ENCODE measurements around the gene C4orf46. TPM values are rescaled to one million over a fixed set of nuclear protein-coding genes. Genes with fewer than 3 reads are reported as not detected.
"Not testable (repeated sequence)": the region's sequence is repeated elsewhere in the genome, so short reads cannot be mapped to it uniquely, and the experiment has no call there.

Gene C4orf46
- polyA plus RNA-seq (2013, experiment 1 of 4): 44.8 TPM
- 52.0 TPM for polyA plus RNA-seq (2013, experiment 2 of 4)
- 41.2 TPM for polyA plus RNA-seq (2013, experiment 3 of 4)
- 40.3 TPM for polyA plus RNA-seq (2013, experiment 4 of 4)

GRCh38 chr4:158671665-158671914 is at the start of gene C4orf46:
TSS of gene C4orf46 (minus strand) at chr4:158671887. CDS start at chr4:158671801, 86 bp downstream.
- peak within 1 kb of the TSS; percentile 93 for H3K27ac ChIP-seq (ENCODE audit: insufficient read depth, low read depth, low read length, poor library complexity, severe bottlenecking)
- WGBS, 2 experiments: 0 to 1% methylated on average over 20 of the region's 20 CpGs
- H3K36me3 ChIP-seq (ENCODE audit: control insufficient read depth, insufficient read depth, low read length): no peaks in the 10 kb centered on the region
- no peaks in the 10 kb centered on the region for H3K9me3 ChIP-seq (ENCODE audit: control insufficient read depth, low read length)
- H3K4me3 ChIP-seq (ENCODE audit: insufficient read depth, low read depth, low read length): peak within 1 kb of the TSS; percentile 97
- peaks cover 4% of the 10 kb centered on the region for H3K4me1 ChIP-seq (ENCODE audit: control insufficient read depth, insufficient read depth, low read length)
- H3K27me3 ChIP-seq (ENCODE audit: control insufficient read depth, insufficient read depth, low read length, poor library complexity, severe bottlenecking): no peaks in the 10 kb centered on the region

GRCh38 chr4:158715802-158716201 is 44.1 kb upstream of the C4orf46 start:
- Histone ChIP-seq H3K27me3 (ENCODE audit: control insufficient read depth, insufficient read depth, low read length, poor library complexity, severe bottlenecking) (no peaks in the 10 kb centered on the region), H3K4me3 (ENCODE audit: insufficient read depth, low read depth, low read length) (no peak overlapping the region), H3K36me3 (ENCODE audit: control insufficient read depth, insufficient read depth, low read length) (peaks cover 40% of the 10 kb centered on the region)

GRCh38 chr4:158714937-158715336 is 43.2 kb upstream of the C4orf46 start:
- Histone ChIP-seq H3K36me3 (ENCODE audit: control insufficient read depth, insufficient read depth, low read length) (peaks cover 47% of the 10 kb centered on the region), H3K4me1 (ENCODE audit: control insufficient read depth, insufficient read depth, low read length) (no peaks in the 10 kb centered on the region), H3K27ac (ENCODE audit: insufficient read depth, low read depth, low read length, poor library complexity, severe bottlenecking) (no peak overlapping the region), H3K9me3 (ENCODE audit: control insufficient read depth, low read length) (no peaks in the 10 kb centered on the region), H3K27me3 (ENCODE audit: control insufficient read depth, insufficient read depth, low read length, poor library complexity, severe bottlenecking) (no peaks in the 10 kb centered on the region), H3K4me3 (ENCODE audit: insufficient read depth, low read depth, low read length) (no peak overlapping the region)
- 100% methylated on average over 1 to 4 of the region's 4 CpGs for WGBS, 2 experiments

More at GRCh38 chr4:158715802-158716201, 44.1 kb upstream of the C4orf46 start:
- H3K27ac ChIP-seq (ENCODE audit: insufficient read depth, low read depth, low read length, poor library complexity, severe bottlenecking): no peak overlapping the region
- no peaks in the 10 kb centered on the region for H3K9me3 ChIP-seq (ENCODE audit: control insufficient read depth, low read length)
- no peaks in the 10 kb centered on the region for H3K4me1 ChIP-seq (ENCODE audit: control insufficient read depth, insufficient read depth, low read length)
- WGBS, 2 experiments: 75% methylated on average over 2 of the region's 3 CpGs; no CpG with 5 or more reads in 1 of the 2 experiments

GRCh38 chr4:158712622-158713021 is 40.9 kb upstream of the C4orf46 start:
- H3K27me3 ChIP-seq (ENCODE audit: control insufficient read depth, insufficient read depth, low read length, poor library complexity, severe bottlenecking); H3K27ac ChIP-seq (ENCODE audit: insufficient read depth, low read depth, low read length, poor library complexity, severe bottlenecking); H3K9me3 ChIP-seq (ENCODE audit: control insufficient read depth, low read length); H3K4me3 ChIP-seq (ENCODE audit: insufficient read depth, low read depth, low read length); H3K4me1 ChIP-seq (ENCODE audit: control insufficient read depth, insufficient read depth, low read length): not testable (repeated sequence)
- 90 to 93% methylated on average over 4 of the region's 4 CpGs for WGBS, 2 experiments
- H3K36me3 ChIP-seq (ENCODE audit: control insufficient read depth, insufficient read depth, low read length): peaks cover 55% of the 10 kb centered on the region

- Histone ChIP-seq H3K9me3 (ENCODE audit: control insufficient read depth, low read length) (no peaks in the 10 kb centered on the region), H3K4me3 (ENCODE audit: insufficient read depth, low read depth, low read length) (no peak overlapping the region), H3K36me3 (ENCODE audit: control insufficient read depth, insufficient read depth, low read length) (peaks cover 52% of the 10 kb centered on the region), H3K27ac (ENCODE audit: insufficient read depth, low read depth, low read length, poor library complexity, severe bottlenecking) (no peak overlapping the region), H3K27me3 (ENCODE audit: control insufficient read depth, insufficient read depth, low read length, poor library complexity, severe bottlenecking) (no peaks in the 10 kb centered on the region), H3K4me1 (ENCODE audit: control insufficient read depth, insufficient read depth, low read length) (no peaks in the 10 kb centered on the region)
- WGBS, 2 experiments: 67% methylated on average over 1 of the region's 1 CpG; no CpG with 5 or more reads in 1 of the 2 experiments
Observed at GRCh38 chr4:158710814-158711213, 39.1 kb upstream of the C4orf46 start.

GRCh38 chr4:158704274-158704673 is 32.6 kb upstream of the C4orf46 start:
- Histone ChIP-seq H3K4me3 (ENCODE audit: insufficient read depth, low read depth, low read length) (no peak overlapping the region), H3K4me1 (ENCODE audit: control insufficient read depth, insufficient read depth, low read length) (no peaks in the 10 kb centered on the region), H3K9me3 (ENCODE audit: control insufficient read depth, low read length) (no peaks in the 10 kb centered on the region), H3K36me3 (ENCODE audit: control insufficient read depth, insufficient read depth, low read length) (peaks cover 12% of the 10 kb centered on the region), H3K27ac (ENCODE audit: insufficient read depth, low read depth, low read length, poor library complexity, severe bottlenecking) (no peak overlapping the region), H3K27me3 (ENCODE audit: control insufficient read depth, insufficient read depth, low read length, poor library complexity, severe bottlenecking) (no peaks in the 10 kb centered on the region)
- 78 to 81% methylated on average over 4 of the region's 4 CpGs for WGBS, 2 experiments

GRCh38 chr4:158688813-158689212 is 17.1 kb upstream of the C4orf46 start:
- H3K36me3 ChIP-seq (ENCODE audit: control insufficient read depth, insufficient read depth, low read length): no peaks in the 10 kb centered on the region
- H3K27ac ChIP-seq (ENCODE audit: insufficient read depth, low read depth, low read length, poor library complexity, severe bottlenecking): no peak overlapping the region
- no peaks in the 10 kb centered on the region for H3K4me1 ChIP-seq (ENCODE audit: control insufficient read depth, insufficient read depth, low read length)
- no CpG with 5 or more reads among the region's 1 CpG for WGBS, 2 experiments
- no peaks in the 10 kb centered on the region for H3K9me3 ChIP-seq (ENCODE audit: control insufficient read depth, low read length)
- no peak overlapping the region for H3K4me3 ChIP-seq (ENCODE audit: insufficient read depth, low read depth, low read length)
- H3K27me3 ChIP-seq (ENCODE audit: control insufficient read depth, insufficient read depth, low read length, poor library complexity, severe bottlenecking): no peaks in the 10 kb centered on the region

- Histone ChIP-seq H3K9me3 (ENCODE audit: control insufficient read depth, low read length) (no peaks in the 10 kb centered on the region), H3K27ac (ENCODE audit: insufficient read depth, low read depth, low read length, poor library complexity, severe bottlenecking) (no peak overlapping the region), H3K27me3 (ENCODE audit: control insufficient read depth, insufficient read depth, low read length, poor library complexity, severe bottlenecking) (no peaks in the 10 kb centered on the region), H3K36me3 (ENCODE audit: control insufficient read depth, insufficient read depth, low read length) (no peaks in the 10 kb centered on the region), H3K4me3 (ENCODE audit: insufficient read depth, low read depth, low read length) (no peak overlapping the region), H3K4me1 (ENCODE audit: control insufficient read depth, insufficient read depth, low read length) (no peaks in the 10 kb centered on the region)
- 84 to 93% methylated on average over 2 of the region's 2 CpGs for WGBS, 2 experiments
Observed at GRCh38 chr4:158682066-158682465, 10.4 kb upstream of the C4orf46 start.

- Histone ChIP-seq H3K36me3 (ENCODE audit: control insufficient read depth, insufficient read depth, low read length) (no peaks in the 10 kb centered on the region), H3K27me3 (ENCODE audit: control insufficient read depth, insufficient read depth, low read length, poor library complexity, severe bottlenecking) (no peaks in the 10 kb centered on the region), H3K27ac (ENCODE audit: insufficient read depth, low read depth, low read length, poor library complexity, severe bottlenecking) (no peak overlapping the region), H3K4me3 (ENCODE audit: insufficient read depth, low read depth, low read length) (no peak overlapping the region), H3K4me1 (ENCODE audit: control insufficient read depth, insufficient read depth, low read length) (no peaks in the 10 kb centered on the region), H3K9me3 (ENCODE audit: control insufficient read depth, low read length) (no peaks in the 10 kb centered on the region)
- whole genome bisulfite sequencing, 2 experiments: 83 to 90% methylated on average over 1 of the region's 1 CpG
Observed at GRCh38 chr4:158681629-158682028, 9.9 kb upstream of the C4orf46 start.

- H3K4me3 ChIP-seq (ENCODE audit: insufficient read depth, low read depth, low read length): no peak overlapping the region
- no peak overlapping the region for H3K27ac ChIP-seq (ENCODE audit: insufficient read depth, low read depth, low read length, poor library complexity, severe bottlenecking)
- no peaks in the 10 kb centered on the region for H3K36me3 ChIP-seq (ENCODE audit: control insufficient read depth, insufficient read depth, low read length)
- no peaks in the 10 kb centered on the region for H3K27me3 ChIP-seq (ENCODE audit: control insufficient read depth, insufficient read depth, low read length, poor library complexity, severe bottlenecking)
- 94 to 96% methylated on average over 1 to 2 of the region's 2 CpGs for WGBS, 2 experiments
- H3K9me3 ChIP-seq (ENCODE audit: control insufficient read depth, low read length): no peaks in the 10 kb centered on the region
- H3K4me1 ChIP-seq (ENCODE audit: control insufficient read depth, insufficient read depth, low read length): no peaks in the 10 kb centered on the region
Observed at GRCh38 chr4:158678767-158679166, 7.1 kb upstream of the C4orf46 start.

- Histone ChIP-seq H3K27ac (ENCODE audit: insufficient read depth, low read depth, low read length, poor library complexity, severe bottlenecking) (no peak overlapping the region), H3K4me1 (ENCODE audit: control insufficient read depth, insufficient read depth, low read length) (no peaks in the 10 kb centered on the region), H3K9me3 (ENCODE audit: control insufficient read depth, low read length) (no peaks in the 10 kb centered on the region), H3K27me3 (ENCODE audit: control insufficient read depth, insufficient read depth, low read length, poor library complexity, severe bottlenecking) (no peaks in the 10 kb centered on the region), H3K36me3 (ENCODE audit: control insufficient read depth, insufficient read depth, low read length) (no peaks in the 10 kb centered on the region), H3K4me3 (ENCODE audit: insufficient read depth, low read depth, low read length) (no peak overlapping the region)
- 91 to 95% methylated on average over 5 of the region's 5 CpGs for WGBS, 2 experiments
Observed at GRCh38 chr4:158676076-158676475, 4.4 kb upstream of the C4orf46 start.

Measured in ectodermal cell (in vitro differentiated cells).